ENCODE data around the gene CD300LG. TPM values are rescaled to one million over a fixed set of nuclear protein-coding genes. Genes with fewer than 3 reads are reported as not detected.
A peak's percentile ranks its signal among the peaks of the same experiment; 100 is the strongest.
"Not testable (repeated sequence)": the region's sequence is repeated elsewhere in the genome, so short reads cannot be mapped to it uniquely, and the experiment has no call there.

CD300LG gene
- total RNA-seq, 2 donors from 2014 or later, result 1.8 to 15.5 TPM

DNA sequence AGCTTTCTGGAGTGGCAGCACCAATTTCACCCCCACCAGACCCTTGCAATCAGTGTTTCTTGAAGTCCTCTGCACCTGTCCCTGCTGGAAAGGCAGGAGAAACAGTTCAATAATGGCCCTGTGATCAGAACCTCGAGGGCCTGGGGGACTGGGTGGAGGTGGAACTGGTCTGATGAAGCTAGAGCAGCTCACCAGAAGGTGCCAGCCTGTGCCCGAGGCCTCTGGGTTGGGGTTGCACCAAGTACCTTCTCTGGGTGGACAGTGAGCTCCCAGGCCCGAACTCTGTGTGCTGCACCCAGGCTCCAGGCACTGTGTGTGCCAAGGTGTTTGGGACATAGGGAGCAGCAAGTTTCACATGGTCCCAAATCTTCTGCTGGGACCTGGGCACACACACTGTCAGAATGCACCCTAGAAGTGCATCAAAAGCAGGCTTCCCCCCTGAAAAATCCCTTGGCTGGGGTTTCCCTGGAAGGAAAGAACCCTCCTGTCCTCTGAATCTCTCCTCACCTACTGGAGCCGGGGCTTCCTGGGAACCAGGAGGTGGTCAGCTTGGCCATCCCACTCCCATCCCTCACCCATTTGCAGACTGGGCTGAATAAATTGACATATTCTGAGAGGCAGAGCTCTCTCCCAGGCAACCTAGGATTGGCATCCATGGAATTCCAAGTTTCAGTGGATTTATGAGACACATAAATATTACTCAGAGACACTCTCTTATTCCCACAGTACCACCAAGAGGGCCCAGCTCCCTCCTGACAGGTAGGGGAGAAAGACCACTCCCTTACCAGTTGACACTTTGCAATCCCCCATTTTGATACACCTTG is 17.4 kb downstream of the CD300LG start:
- no peaks in the 10 kb centered on the region for H3K27me3 ChIP-seq
- ATAC-seq (no peak), DNase-seq (no peak)
- intact Hi-C loops (cut with DNase I), result no loop called here
- no peak overlapping the region for H3K4me3 ChIP-seq
- 48 to 67% methylated on average over 2 to 4 of the region's 4 CpGs for WGBS, 2 donors
- no peaks in the 10 kb centered on the region for H3K4me1 ChIP-seq
- TF ChIP-seq CTCF (IDR thresholded peaks at IDR 0.05) (no peak), POLR2A (IDR thresholded peaks at IDR 0.05) (no peak)
- H3K9me3 ChIP-seq, result no peaks in the 10 kb centered on the region
- H3K36me3 ChIP-seq (replicated peaks in 1 of 2; ENCODE audit: insufficient read depth in 1 of 2, low read depth in 2 of 2), result no peaks in the 10 kb centered on the region
- H3K27ac ChIP-seq, result no peak overlapping the region

DNA sequence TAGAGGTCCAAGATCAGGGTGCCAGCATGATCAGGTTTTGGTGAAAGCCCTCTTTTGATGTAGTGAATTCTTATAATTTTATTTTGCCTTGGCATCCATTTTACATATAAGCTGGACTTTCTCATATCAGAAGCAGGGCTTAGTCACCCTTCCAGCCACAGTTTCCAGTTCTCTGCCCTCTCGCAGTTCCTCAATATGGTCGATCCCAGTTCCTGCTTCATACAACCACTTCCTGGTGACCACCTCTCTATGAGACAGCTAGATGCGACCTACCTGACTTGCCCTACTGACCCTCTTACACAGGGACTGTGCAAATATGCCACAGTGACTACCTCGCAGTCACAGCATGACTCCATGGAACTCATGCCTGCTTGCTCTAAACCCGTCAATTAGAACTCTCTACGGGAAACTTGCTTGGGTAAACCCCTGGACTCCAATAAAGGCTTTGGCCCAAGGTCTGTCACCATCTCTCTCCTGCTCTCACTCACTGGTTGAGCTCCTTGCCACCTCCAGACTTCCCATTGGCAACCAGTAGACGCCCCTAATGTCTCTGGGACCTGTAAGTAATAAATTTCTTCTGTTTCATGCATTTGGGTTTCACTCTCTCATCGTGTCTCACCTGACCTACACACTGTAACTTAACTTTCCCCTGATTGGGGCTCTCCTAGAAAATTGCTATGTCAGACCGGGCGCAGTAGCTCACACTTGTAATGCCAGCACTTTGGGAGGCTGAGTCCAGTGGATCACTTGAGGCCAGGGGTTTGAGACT is 21.4 kb downstream of the CD300LG start:
- H3K9me3 ChIP-seq, result no peaks in the 10 kb centered on the region
- no peak overlapping the region for H3K27ac ChIP-seq
- no peaks in the 10 kb centered on the region for H3K4me1 ChIP-seq
- no peaks in the 10 kb centered on the region for H3K27me3 ChIP-seq
- WGBS, 2 donors, result 84 to 93% methylated on average over 10 of the region's 10 CpGs
- no peak for ATAC-seq
- no peak for DNase-seq
- TF ChIP-seq POLR2A (IDR thresholded peaks at IDR 0.05), result no peak
- TF ChIP-seq CTCF (IDR thresholded peaks at IDR 0.05), result no peak
- H3K4me3 ChIP-seq, result no peak overlapping the region
- intact Hi-C loops (cut with DNase I), result no loop called here
- H3K36me3 ChIP-seq (replicated peaks in 1 of 2; ENCODE audit: insufficient read depth in 1 of 2, low read depth in 2 of 2), result no peaks in the 10 kb centered on the region

DNA sequence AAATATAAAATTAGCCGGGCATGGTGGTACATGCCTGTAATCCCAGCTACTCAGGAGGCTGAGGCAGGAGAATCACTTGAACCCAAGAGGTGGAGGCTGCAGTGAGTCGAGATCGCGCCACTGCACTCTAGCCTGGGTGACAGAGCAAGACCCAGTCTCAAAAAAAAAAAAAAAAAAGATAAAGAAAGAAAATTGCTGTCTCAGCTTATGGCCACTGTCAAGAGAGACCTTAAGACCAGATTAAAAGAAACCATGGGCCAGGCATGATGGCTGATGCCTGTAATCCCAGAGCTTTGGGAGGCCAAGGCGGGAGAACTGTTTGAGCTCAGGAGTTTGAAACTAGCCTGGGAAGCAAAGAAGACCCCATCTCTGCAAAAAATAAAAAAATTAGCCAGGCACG is 22.1 kb downstream of the CD300LG start:
- H3K4me3 ChIP-seq; H3K9me3 ChIP-seq; H3K27ac ChIP-seq; ATAC-seq; H3K36me3 ChIP-seq (replicated peaks in 1 of 2; ENCODE audit: insufficient read depth in 1 of 2, low read depth in 2 of 2); H3K27me3 ChIP-seq; DNase-seq; intact Hi-C loops (cut with DNase I); H3K4me1 ChIP-seq: not testable (repeated sequence)
- WGBS, 2 donors, result 74 to 75% methylated on average over 6 of the region's 6 CpGs

DNA sequence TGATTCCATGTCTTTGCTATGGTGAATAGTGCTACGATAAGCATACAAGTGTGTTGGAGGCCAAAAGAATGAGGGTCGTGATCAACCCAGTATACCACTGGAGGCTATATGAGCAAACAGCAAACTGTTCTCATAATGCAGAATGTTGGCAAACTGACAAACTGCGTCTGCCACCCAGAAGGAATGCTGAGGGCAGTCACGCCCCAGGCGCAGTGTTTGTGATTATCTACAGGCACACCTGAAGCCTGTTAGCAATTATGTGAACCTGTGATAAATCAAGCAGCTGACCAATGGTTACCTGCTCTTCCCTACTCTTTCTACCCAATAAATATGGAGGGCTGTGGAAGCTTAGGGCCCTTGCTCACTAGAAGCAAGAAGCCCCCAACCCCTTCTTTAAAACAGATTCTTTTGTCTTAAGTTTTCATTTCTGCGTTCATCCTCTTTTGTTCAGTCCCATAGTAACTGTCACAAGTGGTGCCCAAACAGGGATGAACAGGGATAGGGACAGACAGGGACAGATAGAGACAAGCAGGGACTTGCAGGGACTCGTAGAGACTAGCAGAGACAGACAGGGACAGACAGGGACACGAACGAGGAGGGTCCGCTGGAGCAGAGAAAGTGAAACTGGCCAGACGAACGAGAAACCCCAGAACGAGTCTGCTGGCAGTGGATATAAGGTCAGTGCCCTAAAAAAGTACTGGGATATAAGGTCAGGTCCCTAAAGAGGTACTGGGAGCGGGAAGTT is 25.1 kb downstream of the CD300LG start:
- 49 to 56% methylated on average over 14 of the region's 14 CpGs for WGBS, 2 donors
- DNase-seq, result peak in 2 of 4 donors; percentile 55 to 57
- no peaks in the 10 kb centered on the region for H3K36me3 ChIP-seq (replicated peaks in 1 of 2; ENCODE audit: insufficient read depth in 1 of 2, low read depth in 2 of 2)
- peak overlapping the region in 2 of 4 donors; percentile 15 to 27 for H3K27ac ChIP-seq
- no peaks in the 10 kb centered on the region for H3K27me3 ChIP-seq
- no peak overlapping the region for H3K4me3 ChIP-seq
- no peaks in the 10 kb centered on the region for H3K9me3 ChIP-seq
- no peak for ATAC-seq
- intact Hi-C loops (cut with DNase I), result no loop called here
- no peaks in the 10 kb centered on the region for H3K4me1 ChIP-seq
- TF ChIP-seq POLR2A (IDR thresholded peaks at IDR 0.05), result no peak
- TF ChIP-seq CTCF (IDR thresholded peaks at IDR 0.05), result no peak

- H3K27ac ChIP-seq, result no peak overlapping the region
- no peaks in the 10 kb centered on the region for H3K27me3 ChIP-seq
- no peaks in the 10 kb centered on the region for H3K4me1 ChIP-seq
- no peak for ATAC-seq
- H3K4me3 ChIP-seq, result no peak overlapping the region
- no peak for TF ChIP-seq CTCF (IDR thresholded peaks at IDR 0.05)
- TF ChIP-seq POLR2A (IDR thresholded peaks at IDR 0.05), result no peak
- WGBS, 2 donors, result 66 to 68% methylated on average over 5 of the region's 5 CpGs
- no peak for DNase-seq
- no peaks in the 10 kb centered on the region for H3K9me3 ChIP-seq
- intact Hi-C loops (cut with DNase I), result no loop called here
- no peaks in the 10 kb centered on the region for H3K36me3 ChIP-seq (replicated peaks in 1 of 2; ENCODE audit: insufficient read depth in 1 of 2, low read depth in 2 of 2)
Observed at GRCh38 chr17:43873091-43873490, 26.1 kb downstream of the CD300LG start.

Measured in body of pancreas (tissue), 4 donors.